Measurements from ENCODE around the gene HOXB9. TPM values are rescaled to one million over a fixed set of nuclear protein-coding genes. Genes with fewer than 3 reads are reported as not detected.

The HOXB9 gene
- total and polyA plus RNA-seq, 2 donors = 0.35 to 0.85 TPM

GRCh38 chr17:48643697-48644012 lies 17.5 kb upstream of the HOXB9 start:
- Histone ChIP-seq H3K4me1 (ENCODE audit: insufficient read depth) (no peaks in the 10 kb centered on the region), H3K4me3 (ENCODE audit: low read depth, low read length) (no peak overlapping the region), H3K36me3 (ENCODE audit: insufficient read depth) (no peaks in the 10 kb centered on the region), H3K27ac (ENCODE audit: low read depth) (no peak overlapping the region)
- DNase-seq (ENCODE audit: extremely low spot score) = no peak

GRCh38 chr17:48642843-48643696 lies 16.9 kb upstream of the HOXB9 start:
- no peak for DNase-seq (ENCODE audit: extremely low spot score)
- Histone ChIP-seq H3K27ac (ENCODE audit: low read depth) (no peak overlapping the region), H3K4me3 (ENCODE audit: low read depth, low read length) (no peak overlapping the region), H3K4me1 (ENCODE audit: insufficient read depth) (no peaks in the 10 kb centered on the region), H3K36me3 (ENCODE audit: insufficient read depth) (no peaks in the 10 kb centered on the region)
- 38% methylated on average over 23 of the region's 23 CpGs for WGBS

GRCh38 chr17:48642059-48642842 lies 16.1 kb upstream of the HOXB9 start:
- H3K36me3 ChIP-seq (ENCODE audit: insufficient read depth) = no peaks in the 10 kb centered on the region
- WGBS = 8% methylated on average over 58 of the region's 58 CpGs
- no peak overlapping the region for H3K27ac ChIP-seq (ENCODE audit: low read depth)
- no peaks in the 10 kb centered on the region for H3K4me1 ChIP-seq (ENCODE audit: insufficient read depth)
- H3K4me3 ChIP-seq (ENCODE audit: low read depth, low read length) = no peak overlapping the region
- no peak for DNase-seq (ENCODE audit: extremely low spot score)

GRCh38 chr17:48641541-48642058 lies 15.4 kb upstream of the HOXB9 start:
- DNase-seq (ENCODE audit: extremely low spot score) = no peak
- no peak overlapping the region for H3K27ac ChIP-seq (ENCODE audit: low read depth)
- H3K4me1 ChIP-seq (ENCODE audit: insufficient read depth) = no peaks in the 10 kb centered on the region
- H3K36me3 ChIP-seq (ENCODE audit: insufficient read depth) = no peaks in the 10 kb centered on the region
- 22% methylated on average over 29 of the region's 29 CpGs for WGBS
- H3K4me3 ChIP-seq (ENCODE audit: low read depth, low read length) = no peak overlapping the region

- H3K36me3 ChIP-seq (ENCODE audit: insufficient read depth) = no peaks in the 10 kb centered on the region
- H3K4me1 ChIP-seq (ENCODE audit: insufficient read depth) = no peaks in the 10 kb centered on the region
- H3K4me3 ChIP-seq (ENCODE audit: low read depth, low read length) = no peak overlapping the region
- 59% methylated on average over 1 of the region's 1 CpG for WGBS
- H3K27ac ChIP-seq (ENCODE audit: low read depth) = no peak overlapping the region
- DNase-seq (ENCODE audit: extremely low spot score) = no peak
Observed at GRCh38 chr17:48640858-48641180, 14.7 kb upstream of the HOXB9 start.

- no peak for DNase-seq (ENCODE audit: extremely low spot score)
- Histone ChIP-seq H3K36me3 (ENCODE audit: insufficient read depth) (no peaks in the 10 kb centered on the region), H3K27ac (ENCODE audit: low read depth) (no peak overlapping the region), H3K4me3 (ENCODE audit: low read depth, low read length) (no peak overlapping the region), H3K4me1 (ENCODE audit: insufficient read depth) (no peaks in the 10 kb centered on the region)
- 49% methylated on average over 6 of the region's 6 CpGs for WGBS
Observed at GRCh38 chr17:48639982-48640857, 14.1 kb upstream of the HOXB9 start.

- no peaks in the 10 kb centered on the region for H3K36me3 ChIP-seq (ENCODE audit: insufficient read depth)
- WGBS = 41% methylated on average over 5 of the region's 5 CpGs
- no peak for DNase-seq (ENCODE audit: extremely low spot score)
- no peak overlapping the region for H3K27ac ChIP-seq (ENCODE audit: low read depth)
- H3K4me1 ChIP-seq (ENCODE audit: insufficient read depth) = no peaks in the 10 kb centered on the region
- no peak overlapping the region for H3K4me3 ChIP-seq (ENCODE audit: low read depth, low read length)
Observed at GRCh38 chr17:48639136-48639535, 13.0 kb upstream of the HOXB9 start.

- 38% methylated on average over 18 of the region's 18 CpGs for WGBS
- Histone ChIP-seq H3K27ac (ENCODE audit: low read depth) (no peak overlapping the region), H3K4me3 (ENCODE audit: low read depth, low read length) (no peak overlapping the region), H3K4me1 (ENCODE audit: insufficient read depth) (no peaks in the 10 kb centered on the region), H3K36me3 (ENCODE audit: insufficient read depth) (no peaks in the 10 kb centered on the region)
- DNase-seq (ENCODE audit: extremely low spot score) = no peak
Observed at GRCh38 chr17:48637323-48638260, 11.4 kb upstream of the HOXB9 start.

- WGBS = 5% methylated on average over 39 of the region's 39 CpGs
- no peaks in the 10 kb centered on the region for H3K36me3 ChIP-seq (ENCODE audit: insufficient read depth)
- no peak for DNase-seq (ENCODE audit: extremely low spot score)
- H3K4me1 ChIP-seq (ENCODE audit: insufficient read depth) = no peaks in the 10 kb centered on the region
- H3K4me3 ChIP-seq (ENCODE audit: low read depth, low read length) = no peak overlapping the region
- H3K27ac ChIP-seq (ENCODE audit: low read depth) = no peak overlapping the region
Observed at GRCh38 chr17:48636177-48637018, 10.2 kb upstream of the HOXB9 start.

GRCh38 chr17:48634493-48635208 lies 8.5 kb upstream of the HOXB9 start:
- Histone ChIP-seq H3K4me3 (ENCODE audit: low read depth, low read length) (no peak overlapping the region), H3K4me1 (ENCODE audit: insufficient read depth) (no peaks in the 10 kb centered on the region), H3K36me3 (ENCODE audit: insufficient read depth) (no peaks in the 10 kb centered on the region), H3K27ac (ENCODE audit: low read depth) (no peak overlapping the region)
- no peak for DNase-seq (ENCODE audit: extremely low spot score)
- WGBS = 37% methylated on average over 20 of the region's 20 CpGs

GRCh38 chr17:48633266-48633677 lies 7.1 kb upstream of the HOXB9 start:
- no peak overlapping the region for H3K27ac ChIP-seq (ENCODE audit: low read depth)
- H3K4me1 ChIP-seq (ENCODE audit: insufficient read depth) = no peaks in the 10 kb centered on the region
- DNase-seq (ENCODE audit: extremely low spot score) = no peak
- no peak overlapping the region for H3K4me3 ChIP-seq (ENCODE audit: low read depth, low read length)
- no peaks in the 10 kb centered on the region for H3K36me3 ChIP-seq (ENCODE audit: insufficient read depth)
- 29% methylated on average over 35 of the region's 35 CpGs for WGBS

Measured in urinary bladder (tissue), 4 donors.